Ishikawa (cell line): Measurements from ENCODE around the gene TRIM3.

Experiments used
- CEBPB ChIP-seq: IDR thresholded peaks from 2 replicates; pipeline ENCODE4 v1.6.1; 2012
- CREB1 ChIP-seq: IDR thresholded peaks from 2 replicates; pipeline ENCODE4 v1.6.1; 2012; ENCODE audit warnings: low read depth
- EGR1 ChIP-seq: IDR thresholded peaks from 2 replicates; pipeline ENCODE4 v1.6.1; 2012
- EP300 ChIP-seq: IDR thresholded peaks from 2 replicates; pipeline ENCODE4 v1.6.1; 2012; ENCODE audit warnings: borderline replicate concordance
- FOXM1 ChIP-seq: IDR thresholded peaks from 2 replicates; pipeline ENCODE4 v1.6.1; 2012; ENCODE audit warnings: low read depth, borderline replicate concordance
- NFIC ChIP-seq: IDR thresholded peaks from 2 replicates; pipeline ENCODE4 v1.6.1; 2012
- RAD21 ChIP-seq: IDR thresholded peaks from 2 replicates; pipeline ENCODE4 v1.6.1; 2012; ENCODE audit warnings: low read depth
- TAF1 ChIP-seq: IDR thresholded peaks from 2 replicates; pipeline ENCODE4 v1.6.1; 2012; ENCODE audit warnings: low read depth, mild to moderate bottlenecking
- TCF12 ChIP-seq: IDR thresholded peaks from 2 replicates; pipeline ENCODE4 v1.6.1; 2012; ENCODE audit warnings: low read depth
- TEAD4 ChIP-seq: IDR thresholded peaks from 2 replicates; pipeline ENCODE4 v1.6.1; 2012
- YY1 ChIP-seq: IDR thresholded peaks from 2 replicates; pipeline ENCODE4 v1.6.1; 2012; ENCODE audit warnings: low read depth
- ZBTB7A ChIP-seq: IDR thresholded peaks from 2 replicates; pipeline ENCODE4 v1.6.1; 2012; ENCODE audit warnings: low read depth
- TF ChIP-seq, protein P1 (sequence below): IDR thresholded peaks from 2 replicates; pipeline ENCODE4 v1.6.1; 2012
- TF ChIP-seq, protein P2 (sequence below): IDR thresholded peaks from 2 replicates; pipeline ENCODE4 v1.6.1; 2012
- TF ChIP-seq, protein P3 (sequence below): IDR thresholded peaks from 2 replicates; pipeline ENCODE4 v1.6.1; 2012; ENCODE audit warnings: low read depth, mild to moderate bottlenecking

TRIM3 gene

DNA sequence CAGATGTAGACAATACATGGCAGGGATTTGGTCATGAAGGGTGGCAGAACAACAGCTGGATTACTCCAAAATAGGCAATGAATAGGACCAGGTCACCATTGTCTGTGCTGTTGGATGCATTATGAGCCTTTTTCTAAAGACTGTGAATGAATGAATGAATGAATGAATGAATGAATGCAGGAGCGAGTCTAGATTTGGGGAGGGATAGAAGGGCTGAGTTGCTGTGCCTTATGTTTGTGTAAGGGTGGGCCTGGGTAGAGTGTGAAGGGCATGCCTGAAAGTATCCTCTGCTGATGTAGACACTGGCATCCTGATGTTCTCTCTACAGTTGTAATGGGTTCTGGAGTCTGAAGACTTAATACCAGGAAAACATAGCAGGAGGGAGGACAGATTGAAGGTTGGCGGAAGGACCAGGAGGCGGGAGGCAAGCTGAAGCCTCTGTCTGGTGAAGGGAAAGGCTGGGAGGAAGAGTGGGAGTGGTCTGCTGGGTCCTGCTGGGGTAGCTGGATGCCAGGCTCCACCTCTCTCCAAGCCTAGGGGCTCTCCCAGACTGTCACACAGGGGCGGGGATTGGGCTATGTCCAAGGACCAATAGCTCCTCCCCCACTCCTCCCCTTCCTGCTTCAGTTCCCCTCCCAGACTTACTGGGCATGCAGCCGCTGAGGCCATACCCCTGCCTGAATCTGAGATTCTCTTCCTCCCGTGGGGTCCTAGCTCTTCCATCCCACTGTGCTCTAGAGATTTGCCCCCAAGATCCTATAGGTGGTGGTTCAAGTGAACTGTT is 4.8 kb downstream of the TRIM3 start:
- TF ChIP-seq CEBPB = no peak
- TF ChIP-seq NFIC = peak; percentile 34; the same call in 1 of the 2 replicates
- TF ChIP-seq, protein P1, sequence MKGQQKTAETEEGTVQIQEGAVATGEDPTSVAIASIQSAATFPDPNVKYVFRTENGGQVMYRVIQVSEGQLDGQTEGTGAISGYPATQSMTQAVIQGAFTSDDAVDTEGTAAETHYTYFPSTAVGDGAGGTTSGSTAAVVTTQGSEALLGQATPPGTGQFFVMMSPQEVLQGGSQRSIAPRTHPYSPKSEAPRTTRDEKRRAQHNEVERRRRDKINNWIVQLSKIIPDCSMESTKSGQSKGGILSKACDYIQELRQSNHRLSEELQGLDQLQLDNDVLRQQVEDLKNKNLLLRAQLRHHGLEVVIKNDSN = no peak
- no peak for TF ChIP-seq RAD21
- no peak for TF ChIP-seq YY1
- no peak for TF ChIP-seq FOXM1

DNA sequence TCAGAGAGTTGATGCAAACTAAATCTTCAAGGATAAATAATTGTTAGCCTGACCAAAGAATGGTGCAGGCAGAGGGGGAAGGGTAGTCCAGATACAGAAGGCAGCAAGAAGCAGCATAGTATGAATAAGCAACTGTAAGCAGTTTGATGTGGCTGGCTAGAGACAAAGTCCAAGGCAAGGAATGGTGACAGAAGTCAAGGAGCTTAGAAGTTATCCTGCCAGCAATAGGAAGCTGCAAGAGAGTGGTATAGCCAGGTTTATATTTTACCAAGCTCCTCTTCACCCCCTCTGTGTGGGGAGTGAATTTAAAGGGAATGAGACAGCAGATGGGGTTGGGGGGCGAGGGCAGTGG is 14.7 kb downstream of the TRIM3 start:
- TF ChIP-seq FOXM1 = no peak
- TF ChIP-seq, protein P1 = no peak
- TF ChIP-seq ZBTB7A = no peak
- no peak for TF ChIP-seq TEAD4
- TF ChIP-seq RAD21 = no peak
- TF ChIP-seq NFIC = no peak
- TF ChIP-seq EGR1 = no peak
- TF ChIP-seq TAF1 = no peak
- TF ChIP-seq CEBPB = no peak
- TF ChIP-seq TCF12 = no peak
- TF ChIP-seq CREB1 = no peak
- TF ChIP-seq YY1 = no peak
- TF ChIP-seq, protein P2, sequence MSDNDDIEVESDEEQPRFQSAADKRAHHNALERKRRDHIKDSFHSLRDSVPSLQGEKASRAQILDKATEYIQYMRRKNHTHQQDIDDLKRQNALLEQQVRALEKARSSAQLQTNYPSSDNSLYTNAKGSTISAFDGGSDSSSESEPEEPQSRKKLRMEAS = no peak
- TF ChIP-seq EP300 = no peak
- TF ChIP-seq, protein P3, sequence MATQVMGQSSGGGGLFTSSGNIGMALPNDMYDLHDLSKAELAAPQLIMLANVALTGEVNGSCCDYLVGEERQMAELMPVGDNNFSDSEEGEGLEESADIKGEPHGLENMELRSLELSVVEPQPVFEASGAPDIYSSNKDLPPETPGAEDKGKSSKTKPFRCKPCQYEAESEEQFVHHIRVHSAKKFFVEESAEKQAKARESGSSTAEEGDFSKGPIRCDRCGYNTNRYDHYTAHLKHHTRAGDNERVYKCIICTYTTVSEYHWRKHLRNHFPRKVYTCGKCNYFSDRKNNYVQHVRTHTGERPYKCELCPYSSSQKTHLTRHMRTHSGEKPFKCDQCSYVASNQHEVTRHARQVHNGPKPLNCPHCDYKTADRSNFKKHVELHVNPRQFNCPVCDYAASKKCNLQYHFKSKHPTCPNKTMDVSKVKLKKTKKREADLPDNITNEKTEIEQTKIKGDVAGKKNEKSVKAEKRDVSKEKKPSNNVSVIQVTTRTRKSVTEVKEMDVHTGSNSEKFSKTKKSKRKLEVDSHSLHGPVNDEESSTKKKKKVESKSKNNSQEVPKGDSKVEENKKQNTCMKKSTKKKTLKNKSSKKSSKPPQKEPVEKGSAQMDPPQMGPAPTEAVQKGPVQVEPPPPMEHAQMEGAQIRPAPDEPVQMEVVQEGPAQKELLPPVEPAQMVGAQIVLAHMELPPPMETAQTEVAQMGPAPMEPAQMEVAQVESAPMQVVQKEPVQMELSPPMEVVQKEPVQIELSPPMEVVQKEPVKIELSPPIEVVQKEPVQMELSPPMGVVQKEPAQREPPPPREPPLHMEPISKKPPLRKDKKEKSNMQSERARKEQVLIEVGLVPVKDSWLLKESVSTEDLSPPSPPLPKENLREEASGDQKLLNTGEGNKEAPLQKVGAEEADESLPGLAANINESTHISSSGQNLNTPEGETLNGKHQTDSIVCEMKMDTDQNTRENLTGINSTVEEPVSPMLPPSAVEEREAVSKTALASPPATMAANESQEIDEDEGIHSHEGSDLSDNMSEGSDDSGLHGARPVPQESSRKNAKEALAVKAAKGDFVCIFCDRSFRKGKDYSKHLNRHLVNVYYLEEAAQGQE = no peak

DNA sequence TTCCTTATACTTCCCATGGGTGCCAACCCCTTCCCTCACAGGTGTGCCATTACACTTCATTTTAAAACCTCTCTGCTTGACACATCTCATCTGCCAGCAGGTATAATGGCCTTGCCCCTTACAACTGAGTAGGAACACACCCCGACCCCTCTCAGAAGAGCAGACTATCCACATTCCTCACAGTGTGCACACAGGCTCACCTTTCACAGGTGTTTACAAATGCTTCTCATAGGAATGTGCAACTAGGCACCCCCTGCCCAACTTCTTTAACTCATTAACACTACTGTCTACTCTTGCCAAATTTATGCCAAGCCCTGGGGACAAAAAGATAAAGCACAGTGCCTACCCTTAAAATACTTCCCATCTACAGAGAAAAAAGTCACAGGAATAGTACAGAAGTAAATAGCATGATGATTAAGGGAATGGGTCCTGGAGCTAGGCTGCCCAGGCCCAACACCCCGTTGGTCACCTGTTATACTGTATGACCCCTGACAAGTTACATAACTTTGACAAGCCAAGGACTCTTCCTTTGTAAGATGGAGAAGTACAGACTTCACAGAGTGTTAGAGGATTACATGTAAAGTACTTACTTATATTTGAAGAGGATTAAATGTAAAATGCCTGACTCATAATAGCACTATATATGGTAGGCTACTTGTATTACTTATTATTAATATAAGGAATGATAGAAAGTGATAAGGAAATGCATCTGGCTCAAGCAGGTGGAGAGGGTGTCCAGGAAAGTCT is 15.2 kb downstream of the TRIM3 start:
- TF ChIP-seq TEAD4 (no peak), YY1 (no peak), EGR1 (no peak), EP300 (no peak), TAF1 (no peak), CEBPB (no peak), ZBTB7A (no peak), FOXM1 (no peak), TCF12 (no peak)
- TF ChIP-seq, protein P3 = no peak
- TF ChIP-seq, protein P1 = no peak
- TF ChIP-seq, protein P2 = no peak

DNA sequence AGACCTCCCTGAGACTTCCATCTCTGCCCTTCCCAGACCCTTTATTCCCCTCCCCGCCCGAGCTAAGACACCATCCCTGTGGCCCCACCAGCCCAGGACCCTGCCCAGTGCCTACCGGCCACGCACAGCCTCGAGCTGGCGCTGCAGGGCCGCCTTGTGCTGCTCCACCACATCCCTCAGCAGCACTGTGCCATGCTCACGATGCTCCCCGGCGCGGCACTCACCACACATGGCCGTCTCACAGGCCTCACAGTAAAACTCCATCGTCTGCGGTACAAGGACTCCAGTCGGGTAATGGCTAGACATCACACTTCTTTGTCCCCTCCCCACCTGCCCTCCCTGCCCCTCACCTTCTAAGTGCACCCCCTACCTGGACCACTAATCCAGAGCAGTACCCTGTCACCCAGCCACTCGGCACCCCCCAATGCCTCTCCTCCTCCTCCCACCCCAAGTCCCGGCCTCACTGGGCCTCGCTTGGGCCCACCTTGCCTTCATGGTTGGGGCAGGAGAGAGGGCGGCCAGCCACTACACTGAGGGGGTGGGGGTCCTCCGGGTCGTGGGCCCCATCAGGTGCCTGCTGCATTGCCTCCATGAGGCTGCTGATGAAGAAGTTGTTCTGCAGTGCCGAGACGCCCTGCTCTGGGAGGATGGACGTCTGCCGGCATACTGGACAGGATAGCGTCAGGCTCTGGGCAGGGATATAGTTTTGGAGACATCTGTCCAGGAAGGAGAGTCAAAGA is 16.0 kb downstream of the TRIM3 start:
- no peak for TF ChIP-seq TAF1
- TF ChIP-seq TCF12 = no peak
- TF ChIP-seq YY1 = no peak
- no peak for TF ChIP-seq TEAD4
- no peak for TF ChIP-seq CREB1
- TF ChIP-seq NFIC = no peak
- no peak for TF ChIP-seq EP300
